GM10248 (cell line): ENCODE measurements around the gene DRG2.

ENCODE experiments used
- CTCF ChIA-PET: fragments of 300-600 bp; sonication (Branson Sonifier 250); formaldehyde crosslinking; extraction: SDS; loops from one replicate; lab custom pipeline; 2021; ENCODE audit warnings: antibody characterized with exemption; lab: Yijun Ruan, JAX
- POLR2A ChIA-PET: fragments of 350-650 bp; sonication (Branson Sonifier 250); formaldehyde crosslinking; extraction: SDS; loops from one replicate; lab custom pipeline; 2020; ENCODE audit warnings: antibody characterized with exemption; lab: Yijun Ruan, JAX
- DNase-seq: peaks from one replicate; pipeline ENCODE4 v3.0.0; 2012; ENCODE audit errors: extremely low spot score
- TF ChIP-seq, protein P1 (sequence below): IDR thresholded peaks from 2 replicates; pipeline ENCODE4 v1.5.1; 2012; ENCODE audit warnings: mild to moderate bottlenecking, low read depth; ENCODE audit errors: extremely low read depth, missing control alignments, control extremely low read depth

The DRG2 gene

GRCh38 chr17:18139092-18139491 lies 51.3 kb downstream of the DRG2 start:
- DNase-seq = no peak
- CTCF ChIA-PET = interaction anchor here (2.0 to 5.8 kb wide), 3 partner anchors 9 to 44 kb away, joined by 4 to 51 read pairs (median 5); partner anchors contain the start of gene ALKBH5
- TF ChIP-seq, protein P1, sequence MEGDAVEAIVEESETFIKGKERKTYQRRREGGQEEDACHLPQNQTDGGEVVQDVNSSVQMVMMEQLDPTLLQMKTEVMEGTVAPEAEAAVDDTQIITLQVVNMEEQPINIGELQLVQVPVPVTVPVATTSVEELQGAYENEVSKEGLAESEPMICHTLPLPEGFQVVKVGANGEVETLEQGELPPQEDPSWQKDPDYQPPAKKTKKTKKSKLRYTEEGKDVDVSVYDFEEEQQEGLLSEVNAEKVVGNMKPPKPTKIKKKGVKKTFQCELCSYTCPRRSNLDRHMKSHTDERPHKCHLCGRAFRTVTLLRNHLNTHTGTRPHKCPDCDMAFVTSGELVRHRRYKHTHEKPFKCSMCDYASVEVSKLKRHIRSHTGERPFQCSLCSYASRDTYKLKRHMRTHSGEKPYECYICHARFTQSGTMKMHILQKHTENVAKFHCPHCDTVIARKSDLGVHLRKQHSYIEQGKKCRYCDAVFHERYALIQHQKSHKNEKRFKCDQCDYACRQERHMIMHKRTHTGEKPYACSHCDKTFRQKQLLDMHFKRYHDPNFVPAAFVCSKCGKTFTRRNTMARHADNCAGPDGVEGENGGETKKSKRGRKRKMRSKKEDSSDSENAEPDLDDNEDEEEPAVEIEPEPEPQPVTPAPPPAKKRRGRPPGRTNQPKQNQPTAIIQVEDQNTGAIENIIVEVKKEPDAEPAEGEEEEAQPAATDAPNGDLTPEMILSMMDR = no peak
- POLR2A ChIA-PET = no interaction called here

- no peak for DNase-seq
- ChIA-PET CTCF (interaction anchor here (1.8 to 5.8 kb wide), 6 partner anchors 10 to 50 kb away, joined by 5 to 51 read pairs (median 8); partner anchors contain the start of gene ALKBH5), POLR2A (interaction anchor here (0.9 kb wide), 1 partner anchor 44 kb away, joined by 3 read pairs; the partner anchor contains the start of gene ALKBH5)
- TF ChIP-seq, protein P1 = no peak
Observed at GRCh38 chr17:18139498-18139897, 51.8 kb downstream of the DRG2 start.

- peak; percentile 65 for DNase-seq
- TF ChIP-seq, protein P1 = peak; percentile 45
- ChIA-PET CTCF (interaction anchor here (0.9 to 5.8 kb wide), 9 partner anchors 10 to 84 kb away, joined by 3 to 51 read pairs (median 5); partner anchors contain the start of gene ALKBH5), POLR2A (interaction anchor here (0.9 kb wide), 1 partner anchor 44 kb away, joined by 3 read pairs; the partner anchor contains the start of gene ALKBH5)
Observed at GRCh38 chr17:18139949-18140348, 52.2 kb downstream of the DRG2 start.

GRCh38 chr17:18140648-18141047 lies 52.9 kb downstream of the DRG2 start:
- no peak for DNase-seq
- TF ChIP-seq, protein P1 = no peak
- CTCF ChIA-PET = interaction anchor here (0.7 to 5.8 kb wide), 17 partner anchors 9 to 83 kb away, joined by 3 to 51 read pairs (median 5); partner anchors contain the start of gene ALKBH5
- POLR2A ChIA-PET = no interaction called here

- POLR2A ChIA-PET = no interaction called here
- CTCF ChIA-PET = interaction anchor here (0.6 to 5.8 kb wide), 32 partner anchors 8 to 90 kb away, joined by 3 to 51 read pairs (median 4); partner anchors contain the start of gene ALKBH5
- TF ChIP-seq, protein P1 = peak; percentile 60
- peak; percentile 78 for DNase-seq
Observed at GRCh38 chr17:18141210-18141803, 53.6 kb downstream of the DRG2 start.

- DNase-seq = no peak
- TF ChIP-seq, protein P1 = no peak
- POLR2A ChIA-PET = no interaction called here
- CTCF ChIA-PET = interaction anchor here (0.7 to 5.8 kb wide), 18 partner anchors 7 to 89 kb away, joined by 3 to 51 read pairs (median 5); partner anchors contain the start of gene ALKBH5
Observed at GRCh38 chr17:18142417-18142816, 54.7 kb downstream of the DRG2 start.
